Measurements from ENCODE around the gene CRABP2.

Gene CRABP2

GRCh38 chr1:156655151-156655903 lies 50.1 kb downstream of the CRABP2 start:
- no peak for DNase-seq (ENCODE audit: low read depth, low spot score)

GRCh38 chr1:156654700-156655099 lies 50.7 kb downstream of the CRABP2 start:
- DNase-seq (ENCODE audit: low read depth, low spot score), result no peak

- DNase-seq (ENCODE audit: low read depth, low spot score), result no peak
Observed at GRCh38 chr1:156652992-156653355, 52.4 kb downstream of the CRABP2 start.

- no peak for DNase-seq (ENCODE audit: low read depth, low spot score)
Observed at GRCh38 chr1:156652131-156652991, 53.0 kb downstream of the CRABP2 start.

Measured in smooth muscle cell of the brain vasculature (primary cell).